Measurements from ENCODE around the gene UBA6.

DNA sequence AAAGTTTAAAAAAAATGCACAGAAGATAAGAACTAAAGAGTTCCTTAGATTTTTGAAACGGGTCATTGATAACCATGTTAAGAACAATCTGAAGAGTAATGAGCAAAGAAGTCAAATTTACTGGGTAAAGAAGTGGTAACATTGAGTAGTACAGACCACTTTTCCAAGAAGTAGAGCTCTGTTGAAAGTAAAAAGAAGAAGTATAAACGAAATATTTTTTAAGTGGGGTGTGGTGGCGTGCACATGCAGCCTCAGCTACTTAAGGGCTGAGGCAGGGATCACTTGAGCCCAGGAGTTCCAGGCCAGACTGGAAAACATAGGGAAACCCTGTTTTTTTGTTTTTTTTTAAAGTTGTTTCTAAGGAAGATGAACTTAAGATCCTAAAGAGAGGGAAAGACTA, 68.5 kb downstream of the UBA6 start:
- TF ChIP-seq CTCF (IDR thresholded peaks at IDR 0.05) (no peak), POLR2AphosphoS5 (IDR thresholded peaks at IDR 0.05; ENCODE audit: low read depth, low read length) (no peak)
- TF ChIP-seq, protein P1, sequence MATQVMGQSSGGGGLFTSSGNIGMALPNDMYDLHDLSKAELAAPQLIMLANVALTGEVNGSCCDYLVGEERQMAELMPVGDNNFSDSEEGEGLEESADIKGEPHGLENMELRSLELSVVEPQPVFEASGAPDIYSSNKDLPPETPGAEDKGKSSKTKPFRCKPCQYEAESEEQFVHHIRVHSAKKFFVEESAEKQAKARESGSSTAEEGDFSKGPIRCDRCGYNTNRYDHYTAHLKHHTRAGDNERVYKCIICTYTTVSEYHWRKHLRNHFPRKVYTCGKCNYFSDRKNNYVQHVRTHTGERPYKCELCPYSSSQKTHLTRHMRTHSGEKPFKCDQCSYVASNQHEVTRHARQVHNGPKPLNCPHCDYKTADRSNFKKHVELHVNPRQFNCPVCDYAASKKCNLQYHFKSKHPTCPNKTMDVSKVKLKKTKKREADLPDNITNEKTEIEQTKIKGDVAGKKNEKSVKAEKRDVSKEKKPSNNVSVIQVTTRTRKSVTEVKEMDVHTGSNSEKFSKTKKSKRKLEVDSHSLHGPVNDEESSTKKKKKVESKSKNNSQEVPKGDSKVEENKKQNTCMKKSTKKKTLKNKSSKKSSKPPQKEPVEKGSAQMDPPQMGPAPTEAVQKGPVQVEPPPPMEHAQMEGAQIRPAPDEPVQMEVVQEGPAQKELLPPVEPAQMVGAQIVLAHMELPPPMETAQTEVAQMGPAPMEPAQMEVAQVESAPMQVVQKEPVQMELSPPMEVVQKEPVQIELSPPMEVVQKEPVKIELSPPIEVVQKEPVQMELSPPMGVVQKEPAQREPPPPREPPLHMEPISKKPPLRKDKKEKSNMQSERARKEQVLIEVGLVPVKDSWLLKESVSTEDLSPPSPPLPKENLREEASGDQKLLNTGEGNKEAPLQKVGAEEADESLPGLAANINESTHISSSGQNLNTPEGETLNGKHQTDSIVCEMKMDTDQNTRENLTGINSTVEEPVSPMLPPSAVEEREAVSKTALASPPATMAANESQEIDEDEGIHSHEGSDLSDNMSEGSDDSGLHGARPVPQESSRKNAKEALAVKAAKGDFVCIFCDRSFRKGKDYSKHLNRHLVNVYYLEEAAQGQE (IDR thresholded peaks at IDR 0.05; ENCODE audit: insufficient read depth in 1 of 2, low read depth in 2 of 2, low read length in 1 of 2) = no peak
